Embryonic facial prominence (tissue), 1 donor: ENCODE data around the gene CMIP.

Experiments used
- DNase-seq: peaks from one replicate; pipeline ENCODE4 v3.0.0-alpha.2; 2016; ENCODE audit errors: extremely low spot score

Gene CMIP

DNA sequence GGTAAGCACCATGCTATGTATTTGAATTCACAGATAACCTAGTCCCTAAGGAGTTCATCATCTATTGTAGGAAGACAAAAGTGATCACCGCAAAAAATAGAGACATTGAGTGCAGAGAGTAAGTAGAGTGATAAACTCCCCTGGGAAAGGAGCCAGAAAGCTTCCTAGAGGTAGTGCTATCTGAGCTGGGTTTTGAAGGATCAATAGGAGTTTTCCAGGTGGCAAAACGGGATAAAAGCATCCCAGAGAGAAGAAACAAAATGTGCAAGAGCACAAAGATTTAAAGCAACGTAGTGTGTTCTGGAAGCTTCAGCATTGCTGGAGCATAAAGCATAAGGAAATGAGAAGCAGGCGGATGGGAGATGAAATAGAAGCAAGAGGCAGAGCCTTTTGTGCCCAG, 213.8 kb downstream of the CMIP start:
- no peak for DNase-seq

- no peak for DNase-seq
Observed at GRCh38 chr16:81659249-81659648, 214.6 kb downstream of the CMIP start.

DNA sequence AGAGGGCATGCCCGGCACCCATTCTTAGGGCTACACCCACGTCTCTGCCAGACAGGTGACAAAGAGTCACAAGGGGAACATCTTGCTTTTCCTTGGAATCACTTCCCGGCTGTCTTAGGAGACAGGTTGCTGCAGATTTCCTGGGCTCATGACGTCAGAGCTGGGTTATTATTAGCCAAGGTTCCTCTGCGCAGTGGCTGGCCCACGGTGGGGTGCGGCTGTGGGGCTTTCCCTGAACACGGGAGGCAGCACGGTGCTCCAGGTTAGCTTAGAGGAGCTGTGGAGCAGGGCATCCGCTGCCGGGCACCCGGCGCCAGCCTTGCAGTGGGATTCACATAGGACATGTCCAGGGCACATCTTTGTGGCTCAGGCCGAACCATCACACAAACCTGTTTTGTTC, 216.5 kb downstream of the CMIP start:
- no peak for DNase-seq

GRCh38 chr16:81664153-81664552, 219.5 kb downstream of the CMIP start:
- DNase-seq, result no peak

- no peak for DNase-seq
Observed at GRCh38 chr16:81665588-81665987, 221.0 kb downstream of the CMIP start.

- no peak for DNase-seq
Observed at GRCh38 chr16:81666113-81666512, 221.5 kb downstream of the CMIP start.

DNA sequence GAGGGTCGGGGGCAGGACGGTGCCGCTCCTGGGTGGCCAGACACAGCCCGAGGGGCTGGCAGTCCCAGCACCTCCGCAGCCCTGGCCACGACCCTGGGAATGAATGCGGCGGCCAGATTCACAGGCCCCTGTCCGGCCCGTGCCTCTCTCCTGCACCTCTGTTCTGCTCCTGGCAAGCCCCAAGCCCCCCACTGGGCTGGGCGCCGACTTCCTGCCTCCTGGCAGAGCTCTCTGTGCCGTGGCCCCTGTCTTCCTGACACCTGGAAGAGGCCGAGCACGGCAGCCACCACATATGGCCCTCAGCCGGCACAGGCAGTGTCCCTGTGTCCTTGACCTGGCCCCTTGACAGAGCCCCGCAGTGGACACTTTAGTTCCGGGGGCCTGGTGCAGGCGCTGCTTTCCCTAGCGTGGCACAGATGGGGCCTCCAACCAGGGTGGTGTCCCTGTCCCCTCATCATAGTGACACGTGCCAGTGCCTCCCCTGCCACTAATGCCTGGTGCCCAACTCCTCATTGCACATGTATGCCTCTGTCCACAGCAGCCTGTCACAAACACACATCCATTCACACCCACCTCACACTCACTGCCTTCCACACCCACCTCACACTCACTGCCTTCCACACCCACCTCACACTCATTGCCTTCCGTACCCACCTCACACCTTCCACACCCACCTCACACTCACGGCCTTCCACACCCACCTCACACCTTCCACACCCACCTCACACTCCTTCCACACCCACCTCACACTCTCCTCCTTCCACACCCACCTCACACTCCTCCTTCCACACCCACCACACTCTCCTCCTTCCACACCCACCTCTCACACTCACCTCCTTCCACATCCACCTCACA, 223.9 kb downstream of the CMIP start:
- no peak for DNase-seq

GRCh38 chr16:81669473-81670350, 225.1 kb downstream of the CMIP start:
- DNase-seq, result no peak

GRCh38 chr16:81671738-81672597, 227.4 kb downstream of the CMIP start:
- no peak for DNase-seq

- no peak for DNase-seq
Observed at GRCh38 chr16:81673432-81673831, 228.8 kb downstream of the CMIP start.

DNA sequence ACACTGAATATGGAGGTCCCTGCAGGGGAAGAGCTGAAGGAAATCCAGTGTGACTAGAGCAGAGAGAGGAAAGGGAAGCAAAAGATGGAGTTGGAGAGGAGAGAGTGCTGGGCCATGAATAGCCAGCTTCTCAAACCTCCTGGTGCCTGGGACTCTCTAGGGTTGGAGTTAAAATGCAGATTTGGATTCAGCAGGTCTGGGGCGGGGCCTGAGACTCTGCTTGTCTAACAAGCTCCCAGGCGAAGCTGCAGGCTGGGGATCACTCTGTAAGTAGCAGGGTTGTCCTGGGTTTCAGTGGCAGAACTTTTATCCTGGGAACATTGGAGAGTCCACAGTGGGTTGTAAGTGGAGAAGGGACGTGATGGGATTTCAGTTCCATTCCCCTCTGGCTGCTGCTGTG, 231.1 kb downstream of the CMIP start:
- DNase-seq, result no peak

DNA sequence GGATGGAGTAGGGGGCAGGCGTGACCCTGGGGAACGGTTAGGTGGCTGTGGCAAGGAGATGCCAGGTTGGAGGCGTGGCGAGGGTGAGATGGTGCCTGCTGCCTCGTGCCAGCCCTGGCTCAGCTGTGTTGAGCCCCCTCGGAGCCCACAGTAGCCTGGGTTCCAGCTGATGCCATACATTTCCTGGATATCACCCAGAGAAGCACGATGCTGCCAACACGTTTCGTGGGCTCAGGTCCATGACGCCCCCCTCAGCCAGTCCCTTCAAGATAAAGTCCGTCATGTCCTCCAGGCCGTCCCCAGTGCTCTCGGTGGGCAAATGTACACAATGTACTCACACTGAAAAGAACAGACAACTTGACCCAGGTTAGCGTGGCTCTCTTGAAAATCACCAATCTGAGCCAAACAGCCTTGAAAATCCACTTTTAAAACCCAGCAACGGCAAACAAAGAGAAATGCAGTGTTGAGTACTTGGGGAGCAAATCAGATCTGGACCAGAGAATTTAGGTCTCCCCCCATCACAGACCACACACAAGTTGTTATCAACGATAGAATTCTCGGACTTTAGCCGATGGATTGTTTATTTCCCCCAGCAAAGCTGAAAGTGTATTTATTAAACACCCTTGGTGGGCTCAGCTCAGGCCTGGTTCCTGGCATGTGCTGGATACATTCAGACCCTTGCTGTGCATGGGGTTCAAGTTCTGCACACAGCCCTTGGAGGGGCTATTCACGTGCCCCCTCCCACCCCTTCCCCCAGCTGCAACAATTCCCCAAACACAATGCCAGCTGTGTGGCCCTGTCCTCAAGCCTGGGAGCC, 231.7 kb downstream of the CMIP start:
- DNase-seq, result no peak

GRCh38 chr16:81676883-81677737, 232.5 kb downstream of the CMIP start:
- DNase-seq, result no peak

- no peak for DNase-seq
Observed at GRCh38 chr16:81678326-81679095, 233.9 kb downstream of the CMIP start.

- DNase-seq, result no peak
Observed at GRCh38 chr16:81679721-81680430, 235.3 kb downstream of the CMIP start.

GRCh38 chr16:81680444-81681275, 236.1 kb downstream of the CMIP start:
- no peak for DNase-seq

- DNase-seq, result no peak
Observed at GRCh38 chr16:81681311-81681710, 236.7 kb downstream of the CMIP start.
